GM21529 (cell line): Measurements from ENCODE around the gene NOX3.
A peak's percentile ranks its signal among the peaks of the same experiment; 100 is the strongest.

Experiments used
- ATAC-seq: cut with Tn5 transposase; IDR thresholded peaks from one replicate; pipeline ENCODE4 v1.9.1; 2021; ENCODE audit not compliant: unreplicated experiment

Gene NOX3

DNA sequence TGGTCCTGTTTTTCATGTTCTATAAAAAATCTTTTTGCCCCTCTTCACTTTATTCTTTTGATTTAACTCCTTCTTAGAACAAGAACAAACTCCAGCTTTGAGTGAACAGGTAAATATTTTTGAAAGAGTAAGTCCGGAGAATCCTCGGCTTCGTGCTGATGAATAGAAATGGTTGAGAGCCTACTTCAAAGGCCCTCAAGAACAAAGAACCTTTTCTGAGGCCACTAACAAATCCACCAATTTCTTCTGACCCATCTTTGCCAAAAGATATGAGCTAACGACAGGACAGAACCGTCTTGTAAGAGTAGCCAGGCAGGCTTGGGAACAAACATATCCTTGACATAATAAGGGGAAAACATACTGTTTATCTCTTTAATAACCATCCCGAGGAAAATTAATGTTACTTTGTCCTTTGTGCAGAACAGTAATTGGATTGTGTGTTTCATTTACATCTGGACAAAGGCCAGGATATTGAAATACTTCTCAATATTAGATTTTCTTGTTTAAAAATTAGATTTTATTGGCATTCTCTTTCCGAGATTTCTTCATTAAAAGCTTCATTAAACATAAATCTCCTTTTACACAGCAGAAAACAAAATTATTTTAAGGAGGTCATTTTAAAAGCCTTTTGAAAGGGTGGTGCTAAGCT, 52.9 kb downstream of the NOX3 start:
- no peak for ATAC-seq

DNA sequence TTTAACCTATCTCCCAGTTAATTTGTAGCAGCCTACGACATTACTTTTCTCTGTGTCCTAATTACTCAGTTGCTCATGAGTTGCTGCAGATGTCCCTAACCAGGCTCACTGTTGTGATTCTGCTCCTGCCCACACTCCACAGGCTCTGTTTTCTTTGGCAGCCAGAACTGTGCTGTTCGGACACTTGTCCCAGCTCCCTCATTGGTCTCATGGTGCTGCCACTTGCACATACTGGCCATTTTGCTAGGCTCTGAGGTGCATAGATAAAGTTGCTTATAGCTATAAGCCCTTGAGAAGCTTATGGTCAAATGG, 55.0 kb downstream of the NOX3 start:
- no peak for ATAC-seq

DNA sequence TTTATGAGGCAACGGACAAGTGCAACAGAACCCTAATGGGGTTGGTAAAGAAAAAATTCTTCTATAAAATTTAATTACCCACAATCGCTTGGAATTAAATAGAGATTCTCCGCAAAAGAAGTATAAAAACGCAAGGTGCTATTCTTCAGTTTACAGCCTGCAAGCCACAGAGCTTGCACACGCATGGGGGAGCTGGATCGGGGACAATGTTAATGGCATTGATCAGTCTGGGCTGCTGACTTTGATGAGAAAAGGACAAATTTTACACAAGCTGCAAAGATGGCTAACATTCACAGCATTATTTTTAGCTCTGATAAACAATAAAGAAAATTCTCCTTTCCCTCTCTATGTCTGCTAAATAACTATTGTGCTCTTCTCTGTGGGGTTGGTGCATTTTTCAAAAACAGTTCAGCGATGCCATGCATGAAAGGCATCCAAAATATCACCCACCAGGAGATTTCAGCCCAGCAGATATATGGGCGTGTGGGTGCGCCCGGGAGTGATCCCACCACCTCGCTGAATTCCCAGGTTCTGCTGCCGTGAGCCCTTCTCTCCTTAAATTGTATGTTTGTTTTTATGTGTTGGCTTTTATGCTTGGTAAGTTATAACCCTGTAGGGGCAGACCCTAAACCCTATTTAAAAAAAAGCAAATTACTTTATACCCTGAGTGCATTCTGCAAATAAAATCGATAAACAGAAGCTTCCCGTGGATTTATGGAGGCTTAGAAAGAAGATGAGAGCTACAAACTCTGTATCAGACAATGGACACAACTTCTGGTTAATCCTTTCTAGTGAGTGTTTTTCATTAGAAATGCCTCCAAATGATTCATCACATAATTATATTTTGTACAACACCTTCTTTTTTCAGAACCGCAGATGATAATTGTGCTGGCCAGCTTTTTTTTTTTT, 55.6 kb downstream of the NOX3 start:
- no peak for ATAC-seq

DNA sequence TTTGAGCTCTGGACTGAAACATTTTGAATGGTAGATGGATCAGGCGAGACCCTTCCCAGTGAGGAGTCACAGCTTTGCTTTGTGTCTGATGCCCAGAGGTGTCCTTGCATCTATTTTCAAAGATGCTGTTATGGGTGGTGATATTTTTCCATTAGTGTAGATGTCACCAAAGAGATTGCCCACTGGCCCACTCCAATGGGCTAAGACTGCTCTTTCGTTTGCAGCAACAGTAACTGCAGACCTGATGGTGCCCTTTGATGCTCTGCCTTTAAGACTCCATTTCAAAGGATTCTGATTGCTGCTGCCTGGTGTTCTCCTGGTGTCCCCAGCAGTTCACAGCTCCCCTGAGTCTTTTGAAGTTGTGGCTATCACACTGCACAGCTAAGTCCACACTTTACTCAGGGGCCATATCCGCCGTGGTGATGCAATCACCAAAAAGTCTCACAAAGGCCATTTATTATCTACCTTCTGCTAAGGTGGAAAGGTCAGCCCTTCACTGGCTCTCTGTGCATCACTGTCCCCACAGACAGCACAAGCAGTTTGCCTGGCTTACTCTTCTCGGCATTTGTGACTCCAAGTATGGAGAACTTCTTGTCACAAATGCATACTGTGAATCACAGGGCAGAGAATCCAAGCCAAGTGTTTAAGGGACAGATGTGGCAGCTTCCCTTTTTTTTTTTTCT, 56.4 kb downstream of the NOX3 start:
- ATAC-seq = no peak

DNA sequence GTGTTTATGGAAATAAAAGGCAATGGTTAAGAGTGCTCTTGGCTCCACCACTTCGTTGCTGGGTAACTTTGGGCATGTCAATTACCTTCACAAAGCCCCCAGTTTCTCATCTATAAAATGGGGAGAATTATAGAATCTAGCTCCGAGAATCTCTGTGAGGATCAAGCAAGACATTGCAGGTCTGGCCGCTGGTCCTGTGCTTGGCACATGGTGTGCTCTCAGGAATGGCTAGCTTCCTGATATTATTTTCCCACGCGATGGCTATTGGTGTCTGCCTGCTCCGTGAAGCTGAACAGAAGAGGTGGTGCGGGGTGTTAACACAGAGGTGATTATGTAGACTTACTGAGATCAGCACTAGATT, 57.0 kb downstream of the NOX3 start:
- no peak for ATAC-seq

DNA sequence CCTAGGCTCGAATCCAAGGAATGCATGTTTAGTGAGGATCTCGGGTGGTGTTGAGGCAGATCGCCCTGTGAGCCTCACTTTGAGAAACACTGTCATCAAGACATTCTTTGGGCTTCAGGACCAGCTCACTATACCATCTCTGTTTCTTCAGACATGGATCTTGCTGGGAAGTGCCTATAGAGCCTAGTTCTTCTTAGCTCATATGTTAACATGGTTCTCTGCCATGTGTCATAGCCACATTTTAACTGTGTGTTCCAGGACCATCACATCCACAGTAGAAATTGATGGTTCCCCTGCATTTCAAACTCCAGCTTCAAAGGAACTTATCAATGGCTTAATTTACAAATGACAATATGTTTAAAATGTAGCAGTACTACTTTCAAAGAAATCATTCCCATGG, 57.4 kb downstream of the NOX3 start:
- no peak for ATAC-seq

DNA sequence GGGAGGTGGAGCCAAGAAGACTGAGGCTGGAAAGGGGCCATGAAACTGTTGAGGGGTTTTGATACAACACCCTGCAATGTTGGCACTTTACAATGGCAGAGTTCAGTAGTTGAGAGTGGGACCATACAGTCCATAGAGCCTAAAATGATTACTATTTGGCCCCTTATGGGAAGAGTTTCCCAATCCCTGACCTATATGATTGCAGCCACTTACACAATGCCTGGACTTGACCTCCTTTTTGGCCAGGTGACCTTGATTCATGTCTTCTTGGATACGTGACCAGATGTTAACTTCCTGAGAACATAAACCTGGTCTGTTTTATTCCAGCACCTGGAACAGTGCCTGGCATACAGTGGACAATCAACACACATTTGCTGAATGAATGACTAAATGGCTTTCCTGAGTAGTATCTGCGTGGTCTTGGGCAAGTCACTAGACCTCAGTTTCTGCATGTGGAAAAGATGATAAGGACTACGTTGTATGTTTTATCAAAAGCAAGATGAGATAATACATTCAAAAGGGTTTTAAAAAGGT, 58.4 kb downstream of the NOX3 start:
- ATAC-seq = no peak

DNA sequence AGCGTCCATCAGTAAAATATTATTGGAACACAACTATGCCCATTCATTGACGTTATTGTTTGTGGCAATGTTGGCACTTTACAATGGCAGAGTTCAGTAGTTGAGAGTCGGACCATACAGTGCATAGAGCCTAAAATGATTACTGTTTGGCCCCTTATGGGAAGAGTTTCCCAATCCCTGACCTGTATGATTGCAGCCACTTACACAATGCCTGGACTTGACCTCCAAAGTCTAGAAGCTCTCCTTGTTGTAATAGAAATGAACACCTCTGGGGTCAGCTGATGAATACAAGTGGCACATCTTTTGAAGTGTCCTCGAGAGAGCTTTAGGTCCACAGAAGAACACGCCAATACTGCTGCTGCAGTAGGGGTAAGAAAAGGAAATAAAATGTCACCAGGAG, 59.0 kb downstream of the NOX3 start:
- ATAC-seq = no peak

DNA sequence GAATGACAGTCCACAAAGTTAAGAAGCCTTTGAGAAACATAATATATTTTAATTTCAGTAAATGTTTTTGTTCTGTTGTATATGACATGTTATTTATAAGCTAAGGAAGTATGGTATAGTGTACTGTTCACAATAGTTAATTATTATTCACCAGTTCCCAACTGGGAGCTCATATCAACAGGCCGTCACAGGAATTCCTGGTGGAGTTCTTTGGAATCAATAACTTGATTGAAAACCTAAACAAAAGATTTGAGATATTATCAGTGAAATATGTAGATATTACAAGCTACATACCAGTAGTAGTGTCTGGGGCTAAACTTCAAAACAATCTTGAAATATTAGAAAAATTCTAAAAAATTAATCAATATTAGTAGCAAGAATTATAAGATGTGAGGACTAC, 60.3 kb downstream of the NOX3 start:
- ATAC-seq = no peak

DNA sequence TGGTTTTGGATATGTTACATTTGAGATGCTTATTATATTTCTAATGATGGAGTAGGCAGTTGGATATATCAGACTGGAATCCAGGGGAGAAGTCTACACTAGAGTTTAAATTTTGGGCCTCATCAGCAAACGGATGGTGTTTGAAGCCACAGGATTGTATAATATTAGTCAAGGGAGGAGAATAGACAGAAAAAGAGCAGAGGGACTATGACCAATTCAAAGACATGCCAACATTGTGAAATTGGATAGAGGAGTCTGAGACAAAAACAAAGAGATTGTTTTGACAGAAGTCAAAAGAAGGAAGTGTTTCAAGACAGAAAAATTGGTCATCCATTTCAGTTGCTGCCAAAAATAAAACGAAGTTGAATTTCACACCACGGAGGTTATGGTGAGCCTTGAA, 66.5 kb downstream of the NOX3 start:
- ATAC-seq = no peak

DNA sequence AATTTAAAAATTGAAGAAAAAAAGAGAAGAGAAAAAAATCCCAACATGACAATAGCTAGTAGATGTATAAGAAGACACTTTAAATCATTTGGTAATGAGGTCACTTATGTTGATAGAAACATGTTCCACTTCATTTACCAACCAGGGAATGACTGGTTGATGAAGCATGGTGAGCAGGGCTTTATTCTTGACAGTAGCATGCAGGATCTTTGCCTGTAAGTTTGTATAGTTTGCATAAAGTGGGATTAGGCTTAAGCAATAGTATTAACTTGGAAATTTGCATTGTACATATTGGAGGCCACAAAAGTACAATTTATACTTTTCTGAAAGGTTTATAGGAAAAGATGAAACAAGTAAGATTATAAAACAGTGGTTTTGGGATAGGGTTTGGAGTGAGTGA, 67.0 kb downstream of the NOX3 start:
- no peak for ATAC-seq

DNA sequence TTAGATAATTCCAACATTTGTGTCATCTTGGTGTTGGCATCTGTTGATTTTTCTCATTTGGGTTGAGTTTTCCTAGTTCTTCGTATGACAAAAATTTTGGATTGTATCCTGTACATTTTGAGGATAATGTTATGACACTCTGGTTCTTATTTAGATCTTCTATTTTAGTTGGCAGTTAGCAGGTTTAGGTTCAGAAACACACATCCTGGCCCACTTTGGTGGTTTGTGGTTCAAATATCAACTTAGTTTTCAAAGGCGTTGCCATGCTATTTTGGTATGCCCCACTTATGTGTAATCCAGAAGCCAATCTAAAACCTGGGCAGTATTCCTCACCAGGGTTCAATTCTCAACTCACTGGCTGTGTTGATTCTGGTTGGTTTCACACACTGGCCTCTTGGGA, 68.2 kb downstream of the NOX3 start:
- ATAC-seq = no peak

DNA sequence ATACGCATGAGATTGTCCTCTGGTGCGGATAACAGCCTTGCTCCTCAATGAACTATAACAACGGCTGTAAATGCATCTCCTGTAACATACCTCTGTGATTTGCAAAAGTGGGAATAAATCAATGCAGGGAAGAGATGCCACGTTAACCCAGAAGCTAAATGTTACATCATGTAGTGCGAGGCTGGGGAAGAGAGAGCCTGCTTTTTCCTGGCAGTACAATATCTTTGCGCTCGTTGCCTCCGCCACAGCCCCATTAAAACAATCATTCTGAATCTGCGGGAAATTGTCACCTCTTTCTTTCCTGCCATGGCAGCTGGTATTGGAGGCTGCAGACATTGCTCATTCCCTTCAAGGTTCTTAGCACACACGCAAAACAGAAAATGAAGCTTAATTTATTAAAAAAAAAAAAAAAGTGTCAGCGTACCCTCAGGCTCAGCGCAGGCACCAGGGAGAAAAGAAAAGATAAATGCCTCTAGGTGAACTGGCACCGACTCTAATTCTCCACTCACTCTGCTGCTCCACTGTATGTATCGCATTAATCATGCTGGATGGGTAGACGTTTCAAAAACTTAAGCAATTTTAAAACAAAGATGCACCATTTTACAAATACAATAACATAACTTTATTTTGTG, 71.2 kb downstream of the NOX3 start:
- no peak for ATAC-seq

DNA sequence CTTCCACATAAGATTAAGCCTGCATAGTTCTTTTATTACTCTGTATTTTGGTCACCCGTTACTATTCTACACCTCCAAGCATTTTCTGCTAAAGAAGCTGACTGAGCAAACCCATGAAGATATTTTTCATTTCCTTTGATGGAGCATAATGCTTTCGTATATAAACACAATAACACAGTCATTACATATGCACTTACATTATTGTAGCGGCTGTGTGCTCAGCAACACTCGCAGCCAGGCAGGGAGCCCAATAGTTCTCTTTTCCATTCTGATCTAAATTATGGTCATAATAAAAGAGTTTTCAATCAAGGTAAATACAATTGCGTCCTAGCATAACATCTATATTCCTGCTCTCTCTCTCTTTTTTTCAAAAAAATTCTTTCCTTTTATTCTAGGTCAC, 71.7 kb downstream of the NOX3 start:
- no peak for ATAC-seq

DNA sequence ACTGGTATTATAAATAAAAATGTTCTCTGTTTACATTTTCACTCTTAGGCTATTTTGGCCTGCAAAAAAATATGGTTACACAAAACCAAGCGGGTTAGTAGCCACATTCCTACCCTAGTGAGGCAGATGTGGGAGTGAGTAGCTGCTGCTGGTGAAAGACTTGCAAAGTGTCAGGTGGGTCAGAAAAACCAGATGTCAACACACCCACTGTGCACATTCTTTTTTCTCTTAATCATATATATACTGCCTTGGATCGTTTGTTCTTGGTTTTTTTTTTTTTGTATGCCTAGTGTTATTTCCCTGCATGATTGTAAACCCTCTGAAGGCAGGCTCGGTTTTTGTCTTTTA, 73.3 kb downstream of the NOX3 start:
- no peak for ATAC-seq

DNA sequence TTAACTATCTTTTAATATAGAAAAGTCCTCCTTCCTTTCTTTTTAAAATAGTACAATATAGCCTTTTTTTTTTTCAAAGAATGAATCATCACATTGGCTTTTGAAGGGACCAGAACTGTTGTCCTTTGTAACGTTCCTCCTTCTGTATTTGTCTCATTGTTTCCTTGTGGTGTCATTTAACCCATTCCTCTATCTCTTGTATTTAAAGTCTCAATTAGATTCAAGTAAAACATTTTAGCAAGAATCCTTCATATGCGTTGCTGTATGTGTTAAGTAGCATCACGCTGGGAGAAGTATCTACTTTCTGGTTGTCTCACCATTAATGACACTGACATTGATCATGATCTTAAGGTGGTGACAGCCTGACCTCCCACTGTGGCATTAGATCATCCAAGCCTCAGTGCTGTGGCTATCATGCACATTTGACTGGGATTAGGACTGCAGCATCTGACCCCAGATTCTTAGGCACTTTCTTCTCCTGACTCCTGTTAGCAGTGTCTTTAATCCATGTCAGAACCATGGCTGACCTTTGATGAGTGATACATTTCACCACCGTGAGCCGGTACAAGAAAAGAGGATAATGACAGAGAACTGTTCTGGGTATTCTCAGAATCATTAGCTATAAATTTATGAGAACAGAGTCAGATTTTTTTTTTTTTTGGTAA, 73.8 kb downstream of the NOX3 start:
- no peak for ATAC-seq

DNA sequence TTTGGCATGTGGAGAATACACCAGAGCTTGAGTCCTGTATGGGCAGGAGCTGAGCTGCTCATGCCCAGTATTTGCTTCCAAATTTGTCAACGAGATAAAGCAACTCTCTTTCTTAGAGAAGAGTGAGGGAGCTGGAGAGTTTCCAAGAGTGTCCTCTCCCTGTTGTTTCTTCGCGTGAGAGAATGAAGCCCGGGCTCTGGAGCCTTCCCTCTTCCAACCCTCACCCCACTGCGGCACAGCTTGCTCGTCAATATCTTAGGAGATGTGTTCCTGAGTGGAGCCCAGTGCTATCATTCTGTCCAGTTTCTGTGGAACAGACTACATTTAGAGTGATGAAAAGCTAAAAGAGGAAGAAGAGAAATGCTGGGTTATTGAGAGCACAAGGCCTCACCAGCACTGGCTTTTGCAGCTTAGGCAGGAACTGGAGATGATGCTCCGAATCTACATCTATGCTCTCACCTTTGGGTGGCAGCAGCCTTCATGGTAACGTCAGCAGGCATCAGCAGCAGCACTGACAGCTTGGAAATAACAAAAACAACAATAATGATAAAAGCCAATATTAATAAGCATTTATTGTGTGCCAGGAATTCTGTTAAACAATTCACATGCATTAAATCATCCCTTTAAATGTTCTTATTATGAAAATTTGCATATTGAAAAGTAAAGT, 74.8 kb downstream of the NOX3 start:
- ATAC-seq = no peak

DNA sequence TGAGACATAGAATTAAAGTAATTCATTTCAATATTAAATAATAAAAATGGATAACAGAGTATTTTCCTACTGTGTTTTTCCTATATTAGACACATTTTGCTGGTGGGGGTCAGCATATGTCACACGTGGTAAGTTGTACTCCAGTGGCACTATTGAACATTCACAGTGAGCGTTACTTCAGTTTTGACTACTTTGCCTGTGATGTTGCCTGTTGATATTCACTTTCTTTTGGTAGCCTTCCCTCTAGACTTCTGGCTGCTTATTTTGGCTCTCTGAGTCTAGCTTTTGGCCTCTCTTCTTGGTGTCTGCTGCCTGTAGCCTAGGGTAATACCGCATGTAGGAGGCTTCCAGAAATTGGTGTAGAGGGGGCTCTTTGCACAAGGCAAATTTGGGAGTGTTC, 76.9 kb downstream of the NOX3 start:
- no peak for ATAC-seq

DNA sequence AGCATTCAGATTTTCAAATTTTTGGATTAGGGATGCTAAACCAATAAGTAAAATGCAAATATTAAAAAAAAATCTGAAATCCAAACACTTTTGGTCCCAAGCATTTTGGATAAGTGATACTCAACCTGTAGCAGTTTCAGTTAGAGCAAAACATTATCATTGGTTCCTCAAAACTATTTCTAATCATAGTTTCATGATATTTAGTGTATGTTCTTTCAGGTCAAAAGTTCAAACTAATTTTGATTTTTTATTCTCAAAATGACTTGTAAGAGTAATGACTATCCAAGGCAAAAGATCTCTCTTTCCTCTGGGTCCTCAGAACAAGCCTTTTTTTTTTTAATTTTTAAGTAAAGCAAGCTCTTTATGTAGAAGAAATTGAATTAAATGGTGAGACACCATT, 77.4 kb downstream of the NOX3 start:
- peak; percentile 71 for ATAC-seq

DNA sequence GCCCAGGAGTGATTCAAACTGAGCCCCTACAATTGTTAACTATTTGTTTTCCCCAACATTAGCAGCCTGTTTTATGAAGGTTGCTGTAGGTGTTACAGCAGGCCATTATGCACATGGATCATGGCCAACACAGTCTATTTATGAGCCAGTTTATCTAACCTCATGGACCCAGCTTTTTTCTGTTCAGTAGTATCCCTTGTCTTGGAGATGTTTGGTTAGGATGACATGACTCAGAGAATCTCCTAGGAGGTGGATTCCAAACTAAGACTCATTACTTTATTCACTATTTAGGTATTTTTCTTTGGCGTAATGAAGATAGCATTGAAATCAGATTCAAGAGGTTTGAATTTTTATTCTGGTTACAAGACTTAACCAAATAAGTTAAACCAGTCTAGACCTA, 78.6 kb downstream of the NOX3 start:
- ATAC-seq = no peak

DNA sequence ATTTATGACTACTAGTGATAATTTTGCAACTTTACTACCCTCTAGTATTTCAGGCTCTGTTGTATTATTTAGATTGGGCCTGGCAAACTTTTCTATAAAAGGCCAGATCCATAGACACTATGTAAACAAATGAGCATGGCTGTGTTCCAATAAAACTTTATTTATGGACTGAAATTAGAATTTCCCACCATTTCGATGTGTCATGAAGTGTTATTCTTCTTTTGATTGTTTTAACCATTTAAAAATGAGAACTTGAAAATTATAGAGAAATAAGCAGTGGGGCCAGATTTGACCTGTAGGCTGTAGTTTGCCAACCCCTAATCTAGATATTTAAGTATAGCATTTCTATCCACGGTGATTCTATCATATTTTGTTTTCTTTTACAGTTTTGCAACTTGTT, 79.8 kb downstream of the NOX3 start:
- ATAC-seq = no peak
